ENCODE data around the gene EMP3. TPM values are rescaled to one million over a fixed set of nuclear protein-coding genes. Genes with fewer than 3 reads are reported as not detected.

Gene EMP3
- total RNA-seq, 1 experiment from 2014 or later: 67.5 TPM

GRCh38 chr19:48373567-48373966 lies 48.2 kb downstream of the EMP3 start:
- DNase-seq (ENCODE audit: low spot score): no peak

GRCh38 chr19:48378194-48378570 lies 52.8 kb downstream of the EMP3 start:
- DNase-seq (ENCODE audit: low spot score): no peak

- DNase-seq (ENCODE audit: low spot score): peak; percentile 41
Measured at GRCh38 chr19:48379058-48379457, 53.7 kb downstream of the EMP3 start.

Other genes starting within 250 kb of the EMP3 start
- 8.0 and 8.4 TPM in 2 replicates for gene PLA2G4C, start 214.7 kb upstream of the EMP3 start, total RNA-seq (2014; rRNA removed; shearing (Covaris generic))
- gene LIG1, start 155.2 kb upstream of the EMP3 start, total RNA-seq (2014; rRNA removed; shearing (Covaris generic)): 30.1 and 35.7 TPM in 2 replicates
- 0.03 and 0.50 TPM in 2 replicates for gene ZSWIM9, start 154.9 kb upstream of the EMP3 start, total RNA-seq (2014; rRNA removed; shearing (Covaris generic))
- 4.3 and 7.7 TPM in 2 replicates for gene CARD8, start 69.6 kb upstream of the EMP3 start, total RNA-seq (2014; rRNA removed; shearing (Covaris generic))
- gene ZNF114, start 55.5 kb upstream of the EMP3 start, total RNA-seq (2014; rRNA removed; shearing (Covaris generic)): 0.79 and 5.5 TPM in 2 replicates
- 1.8 and 2.5 TPM in 2 replicates for gene TMEM143, start 38.4 kb downstream of the EMP3 start, total RNA-seq (2014; rRNA removed; shearing (Covaris generic))
- not detected in 2 replicates for gene SYNGR4, start 38.8 kb downstream of the EMP3 start, total RNA-seq (2014; rRNA removed; shearing (Covaris generic))
- 64.2 and 71.5 TPM in 2 replicates for gene KDELR1, start 66.0 kb downstream of the EMP3 start, total RNA-seq (2014; rRNA removed; shearing (Covaris generic))
- not detected in 2 replicates for gene GRIN2D, start 68.1 kb downstream of the EMP3 start, total RNA-seq (2014; rRNA removed; shearing (Covaris generic))
- gene GRWD1, start 120.4 kb downstream of the EMP3 start, total RNA-seq (2014; rRNA removed; shearing (Covaris generic)): 38.9 and 55.4 TPM in 2 replicates
- 0.36 and 0.55 TPM in 2 replicates for gene KCNJ14, start 130.0 kb downstream of the EMP3 start, total RNA-seq (2014; rRNA removed; shearing (Covaris generic))
- 28.7 and 38.5 TPM in 2 replicates for gene CYTH2, start 143.8 kb downstream of the EMP3 start, total RNA-seq (2014; rRNA removed; shearing (Covaris generic))
- not detected in 2 replicates for gene LMTK3, start 186.3 kb downstream of the EMP3 start, total RNA-seq (2014; rRNA removed; shearing (Covaris generic))
- 0.38 TPM in 1 of 2 replicates, not detected in the other for gene SULT2B1, start 226.6 kb downstream of the EMP3 start, total RNA-seq (2014; rRNA removed; shearing (Covaris generic))

Measured in A172 (cell line).